A673 (cell line): ENCODE results near the gene HAP1.

ENCODE experiments used
- EZH2 ChIP-seq: fragments of 200-600 bp; sonication (generic); IDR thresholded peaks from 2 replicates; pipeline ENCODE4 v1.6.1; 2017; ENCODE audit warnings: borderline replicate concordance, low read depth, mild to moderate bottlenecking, mixed read lengths, antibody characterized with exemption, low read length; ENCODE audit not compliant: poor library complexity, severe bottlenecking
- TF ChIP-seq, protein P1 (sequence below): fragments of 300-800, 200-600 bp; sonication (generic); conservative IDR thresholded peaks from 2 replicates; pipeline ENCODE4 v1.5.1; 2017; ENCODE audit warnings: low read depth, mild to moderate bottlenecking, antibody characterized with exemption, low read length, moderate library complexity, mixed read lengths

DNA sequence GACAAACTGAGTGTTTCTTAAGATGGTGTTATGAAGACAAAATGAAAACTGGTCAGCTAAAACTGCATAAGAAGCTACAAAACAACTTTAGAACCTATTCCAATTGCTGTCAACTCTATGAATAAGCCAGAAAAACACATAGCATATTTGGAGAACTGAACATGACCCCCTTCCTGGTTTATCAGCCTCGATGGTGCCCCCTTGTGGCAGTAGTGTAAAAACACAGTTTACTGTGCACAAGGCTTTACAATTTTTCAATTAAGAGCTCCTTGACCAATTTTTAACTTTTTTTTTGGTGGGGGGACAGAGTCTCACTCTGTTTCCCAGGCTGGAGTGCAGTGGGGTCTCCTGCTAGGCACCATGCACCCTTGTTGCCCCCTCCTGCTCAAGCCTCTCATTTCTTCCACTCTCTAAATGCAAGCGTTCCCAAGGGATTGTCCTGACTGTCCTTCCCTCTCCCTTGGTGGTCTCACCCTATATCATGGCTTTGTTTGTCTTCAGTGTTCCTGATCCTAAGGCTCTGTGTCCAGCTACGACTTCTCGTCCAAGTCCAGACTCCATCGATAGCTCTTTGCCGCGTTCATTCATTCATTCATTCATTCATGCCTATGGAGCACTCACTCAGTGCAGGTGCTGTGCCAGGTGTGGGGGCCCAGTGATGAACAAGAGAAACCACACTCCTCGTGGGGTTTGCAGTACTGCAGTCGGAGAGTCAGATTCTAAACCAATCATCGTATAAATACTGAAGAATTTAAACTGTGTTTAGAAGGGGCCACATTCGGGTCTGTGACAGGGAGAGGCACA lies 38.3 kb downstream of the HAP1 start:
- TF ChIP-seq, protein P1, sequence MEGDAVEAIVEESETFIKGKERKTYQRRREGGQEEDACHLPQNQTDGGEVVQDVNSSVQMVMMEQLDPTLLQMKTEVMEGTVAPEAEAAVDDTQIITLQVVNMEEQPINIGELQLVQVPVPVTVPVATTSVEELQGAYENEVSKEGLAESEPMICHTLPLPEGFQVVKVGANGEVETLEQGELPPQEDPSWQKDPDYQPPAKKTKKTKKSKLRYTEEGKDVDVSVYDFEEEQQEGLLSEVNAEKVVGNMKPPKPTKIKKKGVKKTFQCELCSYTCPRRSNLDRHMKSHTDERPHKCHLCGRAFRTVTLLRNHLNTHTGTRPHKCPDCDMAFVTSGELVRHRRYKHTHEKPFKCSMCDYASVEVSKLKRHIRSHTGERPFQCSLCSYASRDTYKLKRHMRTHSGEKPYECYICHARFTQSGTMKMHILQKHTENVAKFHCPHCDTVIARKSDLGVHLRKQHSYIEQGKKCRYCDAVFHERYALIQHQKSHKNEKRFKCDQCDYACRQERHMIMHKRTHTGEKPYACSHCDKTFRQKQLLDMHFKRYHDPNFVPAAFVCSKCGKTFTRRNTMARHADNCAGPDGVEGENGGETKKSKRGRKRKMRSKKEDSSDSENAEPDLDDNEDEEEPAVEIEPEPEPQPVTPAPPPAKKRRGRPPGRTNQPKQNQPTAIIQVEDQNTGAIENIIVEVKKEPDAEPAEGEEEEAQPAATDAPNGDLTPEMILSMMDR = peak; percentile 65
- no peak for TF ChIP-seq EZH2
